Neutrophil (primary cell): Measurements from ENCODE around the gene PRLH.

Experiments
- H3K27ac ChIP-seq: fragments of 200-600 bp; sonication (generic); 2 replicates; pipeline ENCODE4 v1.5.1; 2016; ENCODE audit warnings: mild to moderate bottlenecking, moderate library complexity
- H3K27me3 ChIP-seq: fragments of 200-600 bp; sonication (generic); 2 replicates; pipeline ENCODE4 v1.6.0; 2016; ENCODE audit warnings: mild to moderate bottlenecking
- H3K36me3 ChIP-seq: fragments of 200-600 bp; sonication (generic); 2 replicates; pipeline ENCODE4 v1.5.1; 2017
- H3K4me1 ChIP-seq, 2 experiments: fragments of 200-600 bp in 1 of 2; sonication (generic) in 1 of 2; 1 replicate in 1 of 2; 2 replicates in 1 of 2; pipeline versions ENCODE4 v1.5.1 to v1.6.1; 2013 to 2016; ENCODE audit warnings: low read depth in 1 of 2, low read length in 1 of 2, mild to moderate bottlenecking in 1 of 2, moderate library complexity in 1 of 2; ENCODE audit not compliant: control insufficient read depth in 1 of 2, insufficient read depth in 1 of 2
- H3K4me3 ChIP-seq, 2 experiments: fragments of 200-600 bp in 1 of 2; sonication (generic) in 1 of 2; 1 replicate in 1 of 2; 2 replicates in 1 of 2; pipeline ENCODE4 v1.5.1; 2013 to 2016; ENCODE audit warnings: low read depth in 1 of 2, low read length in 1 of 2, mild to moderate bottlenecking in 1 of 2, moderate library complexity in 1 of 2
- H3K9me3 ChIP-seq: fragments of 200-600 bp; sonication (generic); 2 replicates; pipeline ENCODE4 v1.5.1; 2016
- TF ChIP-seq, protein P1 (sequence below): fragments of 200-600 bp; sonication (generic); IDR thresholded peaks from 2 replicates; pipeline ENCODE4 v1.5.1; 2016; ENCODE audit warnings: antibody characterized with exemption

The PRLH gene

DNA sequence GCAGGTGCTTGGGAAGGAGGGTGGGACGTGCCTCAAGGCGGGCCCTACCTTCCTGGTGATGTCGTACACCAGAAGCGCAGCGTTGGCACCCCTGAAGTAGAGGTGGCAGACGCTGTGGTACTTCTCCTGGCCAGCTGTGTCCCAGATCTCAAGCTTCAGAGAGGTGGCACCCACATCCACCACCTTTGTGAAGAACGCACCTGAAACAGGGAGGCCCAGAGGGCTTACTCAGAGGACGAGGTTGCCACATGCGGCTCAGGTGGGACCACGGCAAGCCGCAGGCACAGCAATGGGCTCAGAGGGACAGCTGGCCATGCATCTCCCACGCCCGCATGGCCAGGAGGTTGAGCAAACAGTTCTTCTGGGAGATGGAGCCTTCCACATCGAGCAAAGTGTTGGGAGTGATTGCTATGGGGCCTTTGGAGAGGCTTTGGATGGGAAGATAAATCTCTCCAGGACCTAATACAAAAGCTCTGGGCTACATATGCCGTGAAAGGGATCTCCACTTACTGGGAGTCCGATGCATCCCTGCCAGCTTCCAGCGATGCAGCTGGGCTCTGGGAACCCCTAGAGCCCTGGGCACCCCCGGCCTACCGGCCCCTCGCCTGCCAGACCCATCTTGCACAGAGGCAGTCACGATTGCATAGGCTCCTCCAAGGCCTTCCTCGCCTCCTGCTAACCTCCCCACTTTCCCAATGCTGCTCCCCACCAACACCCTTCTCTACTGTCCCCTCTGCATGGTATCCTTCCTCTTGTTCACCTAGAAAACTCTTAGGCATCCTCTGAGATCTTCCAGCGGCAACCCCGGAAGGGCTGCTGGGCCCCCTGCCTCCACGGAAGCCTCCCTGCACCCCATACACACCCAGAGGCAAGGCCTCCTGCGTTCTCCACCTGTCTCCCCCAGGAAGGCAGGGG, 11.8 kb downstream of the PRLH start:
- H3K9me3 ChIP-seq, result no peaks in the 10 kb centered on the region
- H3K4me1 ChIP-seq, result no peaks in the 10 kb centered on the region
- H3K36me3 ChIP-seq, result no peaks in the 10 kb centered on the region
- no peak overlapping the region for H3K27ac ChIP-seq
- TF ChIP-seq, protein P1, sequence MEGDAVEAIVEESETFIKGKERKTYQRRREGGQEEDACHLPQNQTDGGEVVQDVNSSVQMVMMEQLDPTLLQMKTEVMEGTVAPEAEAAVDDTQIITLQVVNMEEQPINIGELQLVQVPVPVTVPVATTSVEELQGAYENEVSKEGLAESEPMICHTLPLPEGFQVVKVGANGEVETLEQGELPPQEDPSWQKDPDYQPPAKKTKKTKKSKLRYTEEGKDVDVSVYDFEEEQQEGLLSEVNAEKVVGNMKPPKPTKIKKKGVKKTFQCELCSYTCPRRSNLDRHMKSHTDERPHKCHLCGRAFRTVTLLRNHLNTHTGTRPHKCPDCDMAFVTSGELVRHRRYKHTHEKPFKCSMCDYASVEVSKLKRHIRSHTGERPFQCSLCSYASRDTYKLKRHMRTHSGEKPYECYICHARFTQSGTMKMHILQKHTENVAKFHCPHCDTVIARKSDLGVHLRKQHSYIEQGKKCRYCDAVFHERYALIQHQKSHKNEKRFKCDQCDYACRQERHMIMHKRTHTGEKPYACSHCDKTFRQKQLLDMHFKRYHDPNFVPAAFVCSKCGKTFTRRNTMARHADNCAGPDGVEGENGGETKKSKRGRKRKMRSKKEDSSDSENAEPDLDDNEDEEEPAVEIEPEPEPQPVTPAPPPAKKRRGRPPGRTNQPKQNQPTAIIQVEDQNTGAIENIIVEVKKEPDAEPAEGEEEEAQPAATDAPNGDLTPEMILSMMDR, result no peak
- peaks cover 5% of the 10 kb centered on the region for H3K27me3 ChIP-seq
- no peak overlapping the region for H3K4me3 ChIP-seq

DNA sequence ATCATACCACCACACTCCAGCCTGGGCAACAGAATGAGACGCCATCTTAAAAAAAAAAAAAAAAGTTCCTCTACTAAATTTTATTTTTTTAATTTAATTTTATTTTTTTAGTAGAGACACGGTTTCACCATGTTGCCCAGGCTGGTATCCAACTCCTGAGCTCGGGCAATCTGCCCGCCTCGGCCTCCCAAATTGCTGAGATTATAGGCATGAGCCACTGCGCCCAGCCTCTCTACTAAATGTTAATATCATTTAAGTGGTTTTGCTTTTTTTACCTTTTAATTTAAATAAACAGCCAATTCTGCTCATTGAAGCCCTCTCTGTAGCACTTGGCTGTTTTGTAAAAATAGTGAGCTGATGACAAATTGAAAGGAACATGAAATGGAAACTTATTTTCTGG, 15.0 kb downstream of the PRLH start:
- Histone ChIP-seq H3K27ac (no peak overlapping the region), H3K36me3 (no peaks in the 10 kb centered on the region), H3K4me1 (no peaks in the 10 kb centered on the region), H3K9me3 (no peaks in the 10 kb centered on the region), H3K4me3 (no peak overlapping the region), H3K27me3 (peaks cover 5% of the 10 kb centered on the region)
- TF ChIP-seq, protein P1, result no peak

DNA sequence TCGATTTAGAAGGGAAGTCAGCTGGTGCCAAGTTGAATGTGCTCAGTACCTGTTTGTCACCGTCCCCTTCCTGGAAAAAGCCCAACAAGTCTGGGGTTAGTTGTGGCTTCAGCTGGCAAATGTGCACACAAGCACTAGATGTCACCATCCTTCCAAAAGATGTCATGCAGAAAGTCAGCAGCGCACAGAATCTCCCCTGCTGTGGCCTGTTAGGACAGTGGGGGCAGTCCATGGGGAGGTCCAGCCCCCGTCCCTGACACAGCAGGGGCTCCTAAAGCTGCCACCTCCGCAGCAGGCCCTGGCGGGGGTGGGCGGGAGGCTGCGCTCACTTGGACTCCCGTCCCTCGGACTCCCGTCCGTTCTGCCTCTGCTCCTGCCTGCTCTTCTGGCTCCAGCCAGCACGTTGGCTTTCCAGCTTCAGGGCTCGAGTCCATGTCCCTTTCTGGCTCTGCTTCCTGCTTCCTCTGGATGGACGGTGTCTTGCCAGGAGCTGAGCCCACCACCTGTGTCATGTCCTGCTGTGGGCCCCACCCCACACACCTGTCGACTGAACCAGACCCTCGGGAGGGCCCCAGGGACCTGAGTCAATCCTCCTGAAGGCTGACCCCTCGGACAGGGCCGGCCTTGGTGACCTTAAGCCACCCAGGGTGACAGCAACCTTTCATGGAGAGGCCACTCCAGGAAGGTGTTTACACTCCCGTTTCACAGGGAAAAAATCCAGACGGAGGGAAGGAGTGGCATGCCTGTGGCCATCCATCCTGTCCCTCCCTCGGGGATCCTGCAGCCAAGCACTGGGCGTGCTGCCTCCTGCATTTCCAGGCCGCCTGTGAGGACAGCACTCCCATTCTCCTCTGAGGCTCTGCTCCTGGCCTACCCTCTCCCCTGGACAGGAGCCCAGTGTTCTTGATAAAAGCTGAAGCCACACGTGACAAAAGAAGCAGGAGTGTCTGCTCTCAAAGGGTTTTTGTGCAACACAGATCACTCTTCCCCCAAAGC, 15.7 kb downstream of the PRLH start:
- Histone ChIP-seq H3K4me3 (no peak overlapping the region), H3K4me1 (no peaks in the 10 kb centered on the region), H3K9me3 (no peaks in the 10 kb centered on the region), H3K27me3 (peaks cover 5% of the 10 kb centered on the region), H3K27ac (no peak overlapping the region), H3K36me3 (no peaks in the 10 kb centered on the region)
- TF ChIP-seq, protein P1, result no peak

DNA sequence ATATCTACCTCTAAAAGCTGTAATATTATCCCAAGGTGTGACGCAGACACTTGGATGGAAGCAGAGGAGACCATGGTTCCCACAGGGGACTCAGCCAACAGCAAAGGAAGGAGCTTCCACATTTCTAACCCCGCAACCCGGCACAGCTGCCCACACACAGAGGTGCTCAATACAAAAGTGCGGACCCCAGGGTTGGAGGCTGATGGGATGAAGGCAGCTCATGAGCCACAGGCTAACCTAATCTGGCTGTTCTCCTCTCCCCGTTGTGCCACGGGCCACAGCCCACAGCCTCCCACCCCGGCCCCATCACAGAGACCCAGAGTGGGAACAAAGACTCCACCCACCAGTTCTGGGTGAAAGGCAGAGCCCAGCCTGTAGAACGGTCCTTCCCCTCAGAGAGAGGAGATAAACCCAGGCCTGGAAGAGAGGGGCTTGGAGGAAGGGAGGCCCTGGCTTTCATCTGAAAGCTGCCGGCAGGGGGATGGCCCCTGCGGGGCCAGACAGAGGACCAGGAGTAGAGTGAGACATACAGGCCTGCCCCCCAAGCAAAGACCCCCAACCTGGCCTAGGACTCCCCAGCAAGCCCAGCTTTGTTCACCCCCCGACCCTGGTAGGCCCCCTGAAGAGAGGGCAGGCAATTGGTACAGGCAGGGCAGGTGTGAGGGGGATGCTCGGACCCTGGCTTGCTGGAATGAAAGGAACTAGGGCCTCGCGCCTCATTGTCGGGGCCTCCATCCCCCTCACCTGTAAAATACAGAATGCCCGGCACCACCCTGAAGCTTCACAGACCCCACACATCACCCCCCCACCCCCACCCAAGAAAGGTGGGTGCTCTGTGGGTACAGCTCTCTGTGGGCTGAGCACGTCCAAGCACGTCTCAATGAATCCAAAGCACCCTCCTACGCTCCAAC, 17.3 kb downstream of the PRLH start:
- Histone ChIP-seq H3K9me3 (no peaks in the 10 kb centered on the region), H3K36me3 (no peaks in the 10 kb centered on the region), H3K27me3 (peaks cover 5% of the 10 kb centered on the region), H3K4me1 (no peaks in the 10 kb centered on the region), H3K27ac (no peak overlapping the region), H3K4me3 (no peak overlapping the region)
- TF ChIP-seq, protein P1, result no peak
